ENCODE data around the gene ZBTB16. TPM values are rescaled to one million over a fixed set of nuclear protein-coding genes. Genes with fewer than 3 reads are reported as not detected.

The ZBTB16 gene
- total and polyA plus RNA-seq, 4 donors: 8.9 to 140 (median 34.5) TPM

DNA sequence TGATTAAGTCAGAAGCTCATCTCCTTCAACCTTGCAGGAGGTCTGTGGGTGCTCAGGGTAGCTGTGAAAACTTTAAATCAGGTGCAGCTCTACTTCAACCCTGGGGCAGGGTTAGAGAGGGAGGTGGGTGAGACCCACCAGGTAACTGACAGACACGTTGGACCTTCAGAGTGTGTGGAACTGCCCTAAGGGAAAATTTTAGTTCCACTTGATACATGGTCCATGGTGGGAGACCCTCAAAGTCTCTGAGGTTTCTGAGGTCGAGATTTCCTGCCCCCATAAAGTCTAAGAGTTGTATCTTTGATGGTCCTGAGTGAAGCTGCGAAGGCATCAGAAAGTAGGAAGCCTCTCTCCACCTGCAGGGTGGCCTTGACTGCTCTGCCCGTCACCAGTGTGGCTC is 212.8 kb downstream of the ZBTB16 start:
- no peak overlapping the region for H3K27ac ChIP-seq (ENCODE audit: low read depth in 1 of 2, low read length in 2 of 2)

DNA sequence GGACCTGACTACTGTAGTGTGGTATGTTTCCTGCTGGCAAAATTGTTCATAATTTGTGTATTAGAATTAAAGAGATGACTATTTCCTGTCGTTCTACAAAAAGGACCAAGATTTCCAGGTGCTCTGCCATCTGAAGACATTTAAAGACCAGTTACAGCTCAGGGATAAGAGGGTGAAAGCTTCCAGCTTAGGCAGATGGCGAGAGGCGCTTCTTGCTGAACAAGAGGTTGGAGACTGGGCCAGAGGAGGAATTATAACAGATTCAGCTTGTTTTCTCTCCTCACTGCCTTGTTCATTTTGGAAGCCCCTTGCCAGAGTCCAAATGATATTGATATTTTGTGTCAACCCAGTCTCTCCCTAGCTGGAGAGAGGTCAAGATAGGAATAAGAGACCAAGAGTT is 213.6 kb downstream of the ZBTB16 start:
- H3K9ac ChIP-seq (ENCODE audit: low read depth in 1 of 2, low read length in 2 of 2): no peak overlapping the region
- H3K36me3 ChIP-seq (ENCODE audit: control insufficient read depth in 4 of 4, insufficient read depth in 3 of 4, low read depth in 1 of 4, low read length in 3 of 4): no peaks in the 10 kb centered on the region
- no peak overlapping the region for H3K27ac ChIP-seq (ENCODE audit: low read depth in 1 of 2, low read length in 2 of 2)
- DNase-seq (ENCODE audit: low spot score): no peak
- no peak overlapping the region for H3K4me3 ChIP-seq (ENCODE audit: low read depth in 1 of 3, low read length in 3 of 3)
- no peaks in the 10 kb centered on the region for H3K9me3 ChIP-seq (ENCODE audit: control insufficient read depth in 4 of 4, low read length in 3 of 4)
- no peak for TF ChIP-seq RAD21 (IDR thresholded peaks at IDR 0.05)
- WGBS: 97% methylated on average over 3 of the region's 3 CpGs
- H3K27me3 ChIP-seq (ENCODE audit: control insufficient read depth in 4 of 4, insufficient read depth in 4 of 4, low read length in 3 of 4): no peaks in the 10 kb centered on the region
- peaks cover 2 to 47% (median 27%) of the 10 kb centered on the region in 4 donors for H3K4me1 ChIP-seq (ENCODE audit: control insufficient read depth in 4 of 4, insufficient read depth in 4 of 4, low read length in 3 of 4)

More for the DNA sequence above, 212.8 kb downstream of the ZBTB16 start:
- no peak overlapping the region for H3K4me3 ChIP-seq (ENCODE audit: low read depth in 1 of 3, low read length in 3 of 3)
- H3K9me3 ChIP-seq (ENCODE audit: control insufficient read depth in 4 of 4, low read length in 3 of 4): no peaks in the 10 kb centered on the region
- WGBS: 78% methylated on average over 4 of the region's 4 CpGs
- no peaks in the 10 kb centered on the region for H3K36me3 ChIP-seq (ENCODE audit: control insufficient read depth in 4 of 4, insufficient read depth in 3 of 4, low read depth in 1 of 4, low read length in 3 of 4)
- no peak for TF ChIP-seq EGR1 (IDR thresholded peaks at IDR 0.05; ENCODE audit: low read depth in 2 of 2)
- TF ChIP-seq, protein P1, sequence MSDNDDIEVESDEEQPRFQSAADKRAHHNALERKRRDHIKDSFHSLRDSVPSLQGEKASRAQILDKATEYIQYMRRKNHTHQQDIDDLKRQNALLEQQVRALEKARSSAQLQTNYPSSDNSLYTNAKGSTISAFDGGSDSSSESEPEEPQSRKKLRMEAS (IDR thresholded peaks at IDR 0.05): no peak
- peaks cover 2 to 41% (median 22%) of the 10 kb centered on the region in 4 donors for H3K4me1 ChIP-seq (ENCODE audit: control insufficient read depth in 4 of 4, insufficient read depth in 4 of 4, low read length in 3 of 4)
- H3K27me3 ChIP-seq (ENCODE audit: control insufficient read depth in 4 of 4, insufficient read depth in 4 of 4, low read length in 3 of 4): no peaks in the 10 kb centered on the region
- no peak for DNase-seq (ENCODE audit: low spot score)
- H3K9ac ChIP-seq (ENCODE audit: low read depth in 1 of 2, low read length in 2 of 2): no peak overlapping the region

DNA sequence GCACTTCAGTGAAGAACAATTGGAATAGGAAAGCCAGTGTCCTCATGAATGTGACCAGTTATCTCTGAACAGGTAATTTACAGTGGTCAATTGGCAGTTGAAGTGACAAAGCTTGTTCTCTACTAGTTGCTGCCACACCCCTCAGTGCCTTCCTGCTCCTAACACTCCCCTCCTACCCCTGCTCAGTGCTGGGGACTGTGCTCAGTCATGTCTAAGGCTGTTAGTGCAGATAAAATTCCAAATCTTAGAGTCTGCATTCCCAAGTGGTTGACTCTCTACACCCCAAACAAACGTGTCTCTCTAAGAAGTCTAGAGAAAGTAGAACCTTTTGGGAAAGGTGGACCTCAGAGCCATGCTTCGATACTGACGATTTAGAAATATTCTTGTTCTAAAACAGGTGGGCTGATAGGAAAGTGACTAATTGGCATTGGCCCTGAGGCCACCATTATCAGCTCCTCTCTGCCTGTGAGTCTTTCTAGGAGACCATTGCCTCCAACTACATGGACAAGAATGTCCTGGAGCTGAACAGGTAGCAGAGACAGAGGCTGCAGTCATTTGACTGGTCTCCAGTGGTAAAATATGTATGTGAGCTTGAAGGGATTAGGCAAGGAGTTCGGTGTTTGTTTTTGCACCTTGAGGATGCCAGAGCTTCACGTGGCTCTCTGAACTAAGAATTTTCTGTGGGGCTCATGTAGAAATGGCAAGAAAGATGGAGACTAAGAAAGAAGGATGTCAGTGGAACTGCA is 214.6 kb downstream of the ZBTB16 start:
- TF ChIP-seq TAF1 (conservative IDR thresholded peaks at IDR 0.05) (no peak), GABPA (IDR thresholded peaks at IDR 0.05 in 1 of 2, conservative IDR thresholded peaks at IDR 0.05 in 1 of 2) (no peak), EGR1 (IDR thresholded peaks at IDR 0.05; ENCODE audit: low read depth in 2 of 2) (no peak), FOXA1 (IDR thresholded peaks at IDR 0.05) (no peak), ATF3 (IDR thresholded peaks at IDR 0.05) (no peak), FOXA2 (IDR thresholded peaks at IDR 0.05) (no peak), HNF4A (conservative IDR thresholded peaks at IDR 0.05) (no peak), CTCF (IDR thresholded peaks at IDR 0.05; ENCODE audit: low read depth, low read length, missing input control) (no peak), NR2F2 (IDR thresholded peaks at IDR 0.05) (no peak)
- Histone ChIP-seq H3K4me3 (ENCODE audit: low read depth in 1 of 3, low read length in 3 of 3) (no peak overlapping the region), H3K9ac (ENCODE audit: low read depth in 1 of 2, low read length in 2 of 2) (no peak overlapping the region), H3K4me1 (ENCODE audit: control insufficient read depth in 4 of 4, insufficient read depth in 4 of 4, low read length in 3 of 4) (peaks cover 4 to 57% (median 35%) of the 10 kb centered on the region in 4 donors), H3K27ac (ENCODE audit: low read depth in 1 of 2, low read length in 2 of 2) (peak overlapping the region; percentile 13 to 42), H3K27me3 (ENCODE audit: control insufficient read depth in 4 of 4, insufficient read depth in 4 of 4, low read length in 3 of 4) (no peaks in the 10 kb centered on the region), H3K36me3 (ENCODE audit: control insufficient read depth in 4 of 4, insufficient read depth in 3 of 4, low read depth in 1 of 4, low read length in 3 of 4) (no peaks in the 10 kb centered on the region), H3K9me3 (ENCODE audit: control insufficient read depth in 4 of 4, low read length in 3 of 4) (no peaks in the 10 kb centered on the region)
- WGBS: 84% methylated on average over 5 of the region's 5 CpGs
- DNase-seq (ENCODE audit: low spot score): no peak

All from liver (tissue), 9 donors.